Fibroblast of mammary gland (primary cell): Measurements from ENCODE around the gene IGIP.

Source experiments
- DNase-seq: peaks from one replicate; pipeline ENCODE4 v3.0.0-alpha.2; 2010; ENCODE audit warnings: low read depth
- H3K4me3 ChIP-seq: 2 replicates; pipeline ENCODE4 v1.5.1; 2011; ENCODE audit warnings: low read depth, mild to moderate bottlenecking, low read length, moderate library complexity; ENCODE audit not compliant: control insufficient read depth
- TF ChIP-seq, protein P1 (sequence below): conservative IDR thresholded peaks from 2 replicates; pipeline ENCODE4 v1.5.1; 2011; ENCODE audit warnings: low read depth, low read length, inconsistent platforms; ENCODE audit not compliant: control insufficient read depth, insufficient read depth

The IGIP gene

DNA sequence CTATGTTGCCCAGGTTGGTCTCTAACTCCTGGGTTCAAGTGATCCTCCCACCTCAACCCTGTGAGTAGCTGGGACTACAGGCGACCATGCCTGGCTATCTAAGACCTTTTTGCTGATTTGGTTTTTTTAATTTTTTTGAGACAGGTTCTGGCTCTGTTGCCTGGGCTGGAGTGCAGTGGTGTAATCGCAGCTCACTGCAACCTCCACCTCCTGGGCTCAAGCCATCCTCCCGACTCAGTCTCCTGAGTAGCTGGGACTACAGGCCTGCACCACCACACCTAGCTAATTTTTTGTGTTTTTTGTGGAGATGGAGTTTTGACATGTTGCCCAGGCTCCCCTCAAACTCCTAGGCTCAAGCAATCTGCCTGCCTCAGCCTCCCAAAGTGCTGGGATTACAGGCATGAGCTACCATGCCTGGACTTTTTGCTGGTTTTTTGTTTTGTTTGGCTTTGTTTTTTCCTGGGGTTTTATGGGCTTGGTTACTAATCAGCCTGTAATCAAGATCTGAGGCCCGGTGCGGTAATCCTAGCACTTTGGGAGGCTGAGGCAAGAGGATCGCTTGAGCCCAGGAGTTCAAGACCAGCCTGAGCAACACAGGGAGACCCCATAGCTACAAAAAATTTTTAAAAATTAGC lies 52.9 kb downstream of the IGIP start:
- TF ChIP-seq, protein P1, sequence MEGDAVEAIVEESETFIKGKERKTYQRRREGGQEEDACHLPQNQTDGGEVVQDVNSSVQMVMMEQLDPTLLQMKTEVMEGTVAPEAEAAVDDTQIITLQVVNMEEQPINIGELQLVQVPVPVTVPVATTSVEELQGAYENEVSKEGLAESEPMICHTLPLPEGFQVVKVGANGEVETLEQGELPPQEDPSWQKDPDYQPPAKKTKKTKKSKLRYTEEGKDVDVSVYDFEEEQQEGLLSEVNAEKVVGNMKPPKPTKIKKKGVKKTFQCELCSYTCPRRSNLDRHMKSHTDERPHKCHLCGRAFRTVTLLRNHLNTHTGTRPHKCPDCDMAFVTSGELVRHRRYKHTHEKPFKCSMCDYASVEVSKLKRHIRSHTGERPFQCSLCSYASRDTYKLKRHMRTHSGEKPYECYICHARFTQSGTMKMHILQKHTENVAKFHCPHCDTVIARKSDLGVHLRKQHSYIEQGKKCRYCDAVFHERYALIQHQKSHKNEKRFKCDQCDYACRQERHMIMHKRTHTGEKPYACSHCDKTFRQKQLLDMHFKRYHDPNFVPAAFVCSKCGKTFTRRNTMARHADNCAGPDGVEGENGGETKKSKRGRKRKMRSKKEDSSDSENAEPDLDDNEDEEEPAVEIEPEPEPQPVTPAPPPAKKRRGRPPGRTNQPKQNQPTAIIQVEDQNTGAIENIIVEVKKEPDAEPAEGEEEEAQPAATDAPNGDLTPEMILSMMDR, result no peak
- DNase-seq, result no peak
- no peak overlapping the region for H3K4me3 ChIP-seq
